Liver (tissue), 3 donors: ENCODE measurements around the gene ERMP1.

Source experiments
- CTCF ChIP-seq: fragments of 150-350 bp; IDR thresholded peaks from 2 replicates; pipeline ENCODE4 v1.5.1; 2017; ENCODE audit warnings: improper control_type of control experiment, low read depth, low read length; ENCODE audit not compliant: missing input control
- TF ChIP-seq, protein P1 (sequence below): IDR thresholded peaks from 2 replicates; pipeline ENCODE4 v1.6.1; 2016; ENCODE audit warnings: antibody characterized with exemption
- TF ChIP-seq, protein P2 (sequence below): IDR thresholded peaks from 2 replicates; pipeline ENCODE4 v1.6.1; 2016; ENCODE audit warnings: antibody characterized with exemption
- donor health status: healthy.
- donor health status: healthy.

DNA sequence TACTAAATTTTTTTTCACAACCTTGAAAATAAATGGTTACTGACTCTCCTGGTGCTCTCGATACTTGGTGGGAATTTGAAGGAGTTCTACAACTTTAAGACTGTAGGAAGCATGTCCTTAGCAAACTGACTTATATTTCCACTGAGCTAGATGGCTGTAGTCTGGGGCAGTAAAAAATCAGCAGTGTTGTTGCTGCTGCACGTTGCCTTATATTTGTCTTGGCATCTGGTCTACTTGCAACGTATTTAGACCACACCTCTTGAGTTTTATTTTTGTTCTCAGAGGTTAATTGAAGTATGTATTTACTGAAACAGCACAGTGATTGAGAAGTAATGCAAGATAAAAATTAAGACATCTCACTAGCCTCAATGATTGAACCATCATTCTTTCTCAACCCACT, 76.3 kb downstream of the ERMP1 start:
- TF ChIP-seq, protein P1, sequence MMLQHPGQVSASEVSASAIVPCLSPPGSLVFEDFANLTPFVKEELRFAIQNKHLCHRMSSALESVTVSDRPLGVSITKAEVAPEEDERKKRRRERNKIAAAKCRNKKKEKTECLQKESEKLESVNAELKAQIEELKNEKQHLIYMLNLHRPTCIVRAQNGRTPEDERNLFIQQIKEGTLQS: no peak
- no peak for TF ChIP-seq CTCF
- TF ChIP-seq, protein P2, sequence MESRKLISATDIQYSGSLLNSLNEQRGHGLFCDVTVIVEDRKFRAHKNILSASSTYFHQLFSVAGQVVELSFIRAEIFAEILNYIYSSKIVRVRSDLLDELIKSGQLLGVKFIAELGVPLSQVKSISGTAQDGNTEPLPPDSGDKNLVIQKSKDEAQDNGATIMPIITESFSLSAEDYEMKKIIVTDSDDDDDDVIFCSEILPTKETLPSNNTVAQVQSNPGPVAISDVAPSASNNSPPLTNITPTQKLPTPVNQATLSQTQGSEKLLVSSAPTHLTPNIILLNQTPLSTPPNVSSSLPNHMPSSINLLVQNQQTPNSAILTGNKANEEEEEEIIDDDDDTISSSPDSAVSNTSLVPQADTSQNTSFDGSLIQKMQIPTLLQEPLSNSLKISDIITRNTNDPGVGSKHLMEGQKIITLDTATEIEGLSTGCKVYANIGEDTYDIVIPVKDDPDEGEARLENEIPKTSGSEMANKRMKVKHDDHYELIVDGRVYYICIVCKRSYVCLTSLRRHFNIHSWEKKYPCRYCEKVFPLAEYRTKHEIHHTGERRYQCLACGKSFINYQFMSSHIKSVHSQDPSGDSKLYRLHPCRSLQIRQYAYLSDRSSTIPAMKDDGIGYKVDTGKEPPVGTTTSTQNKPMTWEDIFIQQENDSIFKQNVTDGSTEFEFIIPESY: no peak
